GM10266 (cell line): Measurements from ENCODE around the gene NAA15.
"Not testable (repeated sequence)": the region's sequence is repeated elsewhere in the genome, so short reads cannot be mapped to it uniquely, and the experiment has no call there.

Experiments used
- DNase-seq: peaks from one replicate; pipeline ENCODE4 v3.0.0; 2012; ENCODE audit errors: extremely low spot score
- TF ChIP-seq, protein P1 (sequence below): IDR thresholded peaks from 2 replicates; pipeline ENCODE4 v1.5.1; 2012; ENCODE audit warnings: mild to moderate bottlenecking, low read depth; ENCODE audit not compliant: control insufficient read depth, insufficient read depth; ENCODE audit errors: missing control alignments

Gene NAA15

DNA sequence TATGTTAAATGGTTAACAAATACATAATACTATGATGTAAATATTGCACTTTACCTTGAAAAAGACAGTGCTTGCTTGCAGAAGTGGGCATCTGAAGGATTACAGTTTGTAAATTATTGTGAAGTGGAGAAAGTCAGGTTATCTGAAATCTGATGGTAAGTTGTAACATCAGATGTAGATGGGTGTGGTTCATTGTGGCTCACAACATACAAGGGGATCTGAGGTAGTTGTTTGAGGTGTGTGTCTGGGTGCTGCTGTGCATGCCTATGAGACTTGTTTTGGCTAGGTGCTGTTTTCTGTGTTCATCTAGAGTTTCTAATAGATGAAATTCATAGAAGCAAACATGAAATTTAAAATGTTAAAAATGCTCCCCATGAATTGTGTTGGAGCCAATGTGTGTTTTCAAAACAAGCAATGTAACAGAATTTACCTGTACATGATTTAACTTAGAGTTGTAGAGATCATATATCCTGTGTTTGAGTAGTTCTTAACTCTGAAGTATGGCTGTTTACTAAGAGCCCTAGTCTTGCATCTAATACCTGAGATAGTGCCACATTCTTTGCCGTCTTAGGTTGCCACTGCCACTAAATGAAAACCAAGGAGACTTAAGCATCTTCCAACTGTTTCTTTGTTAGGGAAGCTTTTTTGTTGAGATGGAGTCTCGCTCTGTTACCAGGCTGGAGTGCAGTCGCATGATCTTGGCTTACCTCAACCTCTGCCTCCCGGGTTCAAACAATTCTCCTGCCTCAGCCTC, 12.9 kb downstream of the NAA15 start:
- DNase-seq: no peak
- TF ChIP-seq, protein P1, sequence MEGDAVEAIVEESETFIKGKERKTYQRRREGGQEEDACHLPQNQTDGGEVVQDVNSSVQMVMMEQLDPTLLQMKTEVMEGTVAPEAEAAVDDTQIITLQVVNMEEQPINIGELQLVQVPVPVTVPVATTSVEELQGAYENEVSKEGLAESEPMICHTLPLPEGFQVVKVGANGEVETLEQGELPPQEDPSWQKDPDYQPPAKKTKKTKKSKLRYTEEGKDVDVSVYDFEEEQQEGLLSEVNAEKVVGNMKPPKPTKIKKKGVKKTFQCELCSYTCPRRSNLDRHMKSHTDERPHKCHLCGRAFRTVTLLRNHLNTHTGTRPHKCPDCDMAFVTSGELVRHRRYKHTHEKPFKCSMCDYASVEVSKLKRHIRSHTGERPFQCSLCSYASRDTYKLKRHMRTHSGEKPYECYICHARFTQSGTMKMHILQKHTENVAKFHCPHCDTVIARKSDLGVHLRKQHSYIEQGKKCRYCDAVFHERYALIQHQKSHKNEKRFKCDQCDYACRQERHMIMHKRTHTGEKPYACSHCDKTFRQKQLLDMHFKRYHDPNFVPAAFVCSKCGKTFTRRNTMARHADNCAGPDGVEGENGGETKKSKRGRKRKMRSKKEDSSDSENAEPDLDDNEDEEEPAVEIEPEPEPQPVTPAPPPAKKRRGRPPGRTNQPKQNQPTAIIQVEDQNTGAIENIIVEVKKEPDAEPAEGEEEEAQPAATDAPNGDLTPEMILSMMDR: no peak

DNA sequence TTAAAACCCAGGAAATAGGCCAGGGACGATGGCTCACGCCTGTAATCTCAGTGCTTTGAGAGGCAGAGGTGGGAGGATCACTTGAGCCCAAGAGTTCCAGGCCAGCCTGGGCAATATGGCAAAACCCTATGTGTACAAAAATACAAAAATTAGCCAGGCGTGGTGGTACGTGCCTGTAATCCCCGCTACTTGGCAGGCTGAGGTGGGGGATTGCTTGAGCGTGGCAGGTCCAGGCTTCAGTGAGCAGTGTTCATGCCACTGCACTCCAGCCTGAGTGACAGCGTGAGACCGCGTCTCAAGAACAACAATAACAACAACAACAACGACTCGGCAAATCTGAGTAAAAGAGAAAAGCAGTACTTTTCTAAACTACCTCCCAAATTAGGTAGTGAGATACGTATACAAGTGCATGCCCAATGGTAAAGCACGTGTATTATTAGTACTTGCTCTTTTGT, 13.9 kb downstream of the NAA15 start:
- DNase-seq: peak; percentile 26
- TF ChIP-seq, protein P1: no peak

DNA sequence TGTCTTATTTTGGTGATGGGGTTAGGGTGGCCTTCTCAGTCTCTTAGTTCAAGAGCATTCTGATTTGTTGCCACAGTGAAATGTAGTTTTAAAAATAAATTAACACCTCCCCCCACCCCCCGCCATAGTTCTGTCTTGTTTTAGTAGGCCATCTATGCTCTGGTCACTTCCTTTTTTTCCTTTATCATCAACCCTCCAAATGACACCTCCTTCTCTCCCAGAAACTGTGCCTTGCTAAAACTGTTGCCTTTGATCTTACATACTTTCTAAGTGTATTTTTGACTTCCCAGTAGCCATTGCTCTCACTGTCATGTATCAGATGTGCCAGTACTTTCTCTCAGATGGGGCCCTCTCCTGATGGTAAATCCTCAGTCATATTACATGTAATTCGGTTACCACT, 15.4 kb downstream of the NAA15 start:
- no peak for DNase-seq
- TF ChIP-seq, protein P1: no peak

DNA sequence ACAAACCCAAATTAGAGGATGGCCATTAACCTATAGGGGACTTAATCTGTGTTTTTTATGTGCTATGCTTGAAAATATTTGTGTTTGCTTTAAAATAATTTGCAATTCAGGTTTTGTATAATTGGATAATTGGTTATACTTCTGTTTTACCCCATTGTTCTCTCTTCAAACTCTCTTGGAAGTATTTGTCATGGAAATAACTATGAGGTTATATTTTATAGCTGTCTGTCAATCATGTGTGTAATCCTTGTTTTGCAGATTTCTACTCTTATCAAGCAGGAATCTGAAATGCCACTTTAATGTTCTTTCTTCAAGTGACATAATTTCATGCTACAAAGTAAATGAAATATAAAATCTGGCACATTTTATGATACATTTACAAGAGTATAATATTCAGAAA, 16.3 kb downstream of the NAA15 start:
- TF ChIP-seq, protein P1: no peak
- no peak for DNase-seq

DNA sequence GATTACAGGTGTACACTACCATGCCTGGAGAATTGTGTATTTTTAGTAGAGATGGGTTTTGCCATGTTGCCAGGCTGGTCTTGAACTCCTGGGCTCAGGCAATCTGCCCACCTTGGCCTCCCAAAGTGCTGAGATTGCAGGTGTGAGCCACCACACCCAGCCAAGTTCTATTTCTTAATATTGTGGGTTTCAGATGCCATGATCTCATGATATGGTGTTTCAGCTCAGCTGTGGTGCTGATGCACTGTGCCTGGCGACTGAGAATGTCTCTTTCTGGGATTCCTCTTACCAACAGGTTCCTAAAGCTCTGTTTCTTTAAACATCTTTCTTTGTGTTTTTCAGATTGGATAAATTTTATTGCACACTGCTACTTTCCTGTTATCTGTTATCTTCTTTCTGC, 18.3 kb downstream of the NAA15 start:
- no peak for DNase-seq
- TF ChIP-seq, protein P1: no peak

DNA sequence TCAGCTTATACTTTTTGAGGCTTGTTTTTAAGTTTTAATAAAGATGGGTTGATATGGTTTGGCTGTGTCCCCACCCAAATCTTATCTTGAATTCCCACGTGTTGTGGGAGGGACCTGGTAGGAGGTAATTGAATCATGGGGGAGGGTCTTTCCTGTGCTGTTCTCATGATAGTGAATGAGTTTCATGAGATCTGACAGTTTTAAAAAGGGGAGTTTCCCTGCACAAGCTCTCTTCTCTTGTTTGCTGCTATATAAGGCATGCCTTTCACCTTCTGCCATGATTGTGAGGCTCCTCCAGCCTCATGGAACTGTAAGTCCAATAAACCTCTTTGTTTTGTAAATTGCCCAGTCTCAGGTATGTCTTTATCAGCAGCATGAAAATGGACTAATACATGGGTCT, 20.8 kb downstream of the NAA15 start:
- DNase-seq: not testable (repeated sequence)

DNA sequence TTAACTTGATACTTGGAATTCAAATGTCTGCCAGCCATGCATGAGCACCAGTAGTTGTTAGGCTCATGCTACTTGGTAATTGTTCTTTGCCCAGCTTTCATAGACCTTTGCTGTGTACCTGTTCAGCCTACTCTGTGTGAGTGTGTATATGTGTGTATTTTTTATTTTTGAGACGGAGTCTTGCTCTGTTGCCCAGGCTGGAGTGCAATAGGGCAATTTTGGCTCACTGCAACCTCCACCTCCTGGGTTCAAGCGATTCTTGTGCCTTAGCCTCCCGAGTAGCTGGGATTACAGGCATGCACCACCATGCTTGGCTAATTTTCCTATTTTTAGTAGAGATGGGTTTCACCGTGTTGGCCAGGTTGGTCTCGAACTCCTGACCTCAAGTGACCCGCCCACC, 21.2 kb downstream of the NAA15 start:
- not testable (repeated sequence) for DNase-seq

DNA sequence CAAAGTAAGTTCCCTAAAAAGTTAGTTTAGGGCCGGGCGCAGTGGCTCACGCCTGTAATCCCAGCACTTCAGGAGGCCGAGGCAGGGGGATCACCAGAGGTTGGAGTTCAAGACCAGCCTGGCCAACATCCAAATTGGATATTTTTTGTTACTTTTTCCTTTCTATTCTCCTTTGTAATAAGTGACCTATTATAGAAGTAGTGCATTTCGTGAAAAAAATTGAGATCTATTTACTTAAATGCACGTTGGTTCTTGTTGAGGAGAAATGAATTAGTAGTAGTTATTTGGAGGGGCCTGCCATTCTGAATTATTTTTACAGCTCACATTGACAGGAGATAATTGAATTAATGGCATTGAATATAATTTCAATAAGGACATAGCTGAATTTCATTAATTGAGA, 23.3 kb downstream of the NAA15 start:
- TF ChIP-seq, protein P1: no peak
- DNase-seq: no peak
